B cell (primary cell): ENCODE data around the gene UBE2F.

Experiments used
- EZH2 ChIP-seq: IDR thresholded peaks from 2 replicates; pipeline ENCODE4 v1.6.1; 2012; ENCODE audit warnings: borderline replicate concordance, low read depth, mild to moderate bottlenecking, moderate library complexity, low read length; ENCODE audit not compliant: insufficient read depth, poor library complexity, severe bottlenecking
- TF ChIP-seq, protein P1 (sequence below): fragments of 200-600 bp; IDR thresholded peaks from one replicate; pipeline ENCODE4 v1.8.0; 2022; ENCODE audit warnings: antibody characterized with exemption, mild to moderate bottlenecking

DNA sequence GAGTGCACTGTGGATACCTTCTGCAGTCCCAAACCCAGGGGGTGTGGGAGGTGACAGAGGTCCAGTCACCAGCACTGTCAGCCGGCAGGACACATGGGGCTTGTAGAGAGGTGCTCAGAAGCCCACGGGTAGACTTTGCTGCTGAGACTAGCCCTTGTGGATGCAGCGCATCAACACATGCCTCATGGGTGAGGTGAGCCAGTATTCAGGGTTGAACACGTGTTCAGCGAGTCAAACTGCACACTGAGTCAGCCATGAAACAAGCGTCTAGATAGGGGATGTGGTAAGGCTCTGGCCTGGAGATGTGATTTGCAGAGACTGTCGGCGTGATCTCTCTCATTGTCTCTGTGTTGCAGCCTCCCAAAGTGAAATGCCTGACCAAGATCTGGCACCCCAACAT lies 58.2 kb downstream of the UBE2F start:
- TF ChIP-seq, protein P1, sequence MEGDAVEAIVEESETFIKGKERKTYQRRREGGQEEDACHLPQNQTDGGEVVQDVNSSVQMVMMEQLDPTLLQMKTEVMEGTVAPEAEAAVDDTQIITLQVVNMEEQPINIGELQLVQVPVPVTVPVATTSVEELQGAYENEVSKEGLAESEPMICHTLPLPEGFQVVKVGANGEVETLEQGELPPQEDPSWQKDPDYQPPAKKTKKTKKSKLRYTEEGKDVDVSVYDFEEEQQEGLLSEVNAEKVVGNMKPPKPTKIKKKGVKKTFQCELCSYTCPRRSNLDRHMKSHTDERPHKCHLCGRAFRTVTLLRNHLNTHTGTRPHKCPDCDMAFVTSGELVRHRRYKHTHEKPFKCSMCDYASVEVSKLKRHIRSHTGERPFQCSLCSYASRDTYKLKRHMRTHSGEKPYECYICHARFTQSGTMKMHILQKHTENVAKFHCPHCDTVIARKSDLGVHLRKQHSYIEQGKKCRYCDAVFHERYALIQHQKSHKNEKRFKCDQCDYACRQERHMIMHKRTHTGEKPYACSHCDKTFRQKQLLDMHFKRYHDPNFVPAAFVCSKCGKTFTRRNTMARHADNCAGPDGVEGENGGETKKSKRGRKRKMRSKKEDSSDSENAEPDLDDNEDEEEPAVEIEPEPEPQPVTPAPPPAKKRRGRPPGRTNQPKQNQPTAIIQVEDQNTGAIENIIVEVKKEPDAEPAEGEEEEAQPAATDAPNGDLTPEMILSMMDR = no peak
- no peak for TF ChIP-seq EZH2
